Mesenteric fat pad (tissue), 1 donor: Measurements from ENCODE around the gene ATG12. TPM values are rescaled to one million over a fixed set of nuclear protein-coding genes. Genes with fewer than 3 reads are reported as not detected.

Experiments used
- DNase-seq: peaks from one replicate; pipeline ENCODE4 v3.0.0-alpha.2; 2020; ENCODE audit warnings: low spot score
- total RNA-seq: library from RNA; stranded (reverse); fragmentation: NEBNext Ultra II Directional; extraction: Animal tissue kit (Norgen Biotek cat#: 25700); gene quantifications from one replicate; pipeline ENCODE4 v1.2.1, GENCODE V29; 2021
- donor health status: DM: yes; HTN: yes; CAD: no.

Gene ATG12
- total RNA-seq, 1 donor from 2014 or later = 48.8 TPM

DNA sequence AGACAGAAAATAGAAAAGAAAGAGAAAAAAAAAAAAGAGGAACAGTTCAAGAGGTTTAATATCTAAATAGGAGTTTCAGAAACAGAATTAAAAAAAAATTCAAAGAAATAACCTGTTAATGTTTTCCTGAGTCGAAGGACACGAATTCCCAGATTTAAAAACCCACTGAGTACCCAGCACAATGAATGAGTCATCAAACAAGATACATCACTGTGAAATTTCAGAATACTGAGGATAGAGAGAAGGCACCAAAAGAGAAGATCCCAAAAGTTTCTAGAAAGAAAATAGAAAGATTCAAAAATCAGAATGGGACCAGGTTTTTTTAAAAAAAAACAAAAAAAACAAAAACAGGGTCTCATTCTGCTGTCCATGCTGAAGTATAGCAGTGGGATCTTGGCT, 33.7 kb downstream of the ATG12 start:
- DNase-seq = no peak

DNA sequence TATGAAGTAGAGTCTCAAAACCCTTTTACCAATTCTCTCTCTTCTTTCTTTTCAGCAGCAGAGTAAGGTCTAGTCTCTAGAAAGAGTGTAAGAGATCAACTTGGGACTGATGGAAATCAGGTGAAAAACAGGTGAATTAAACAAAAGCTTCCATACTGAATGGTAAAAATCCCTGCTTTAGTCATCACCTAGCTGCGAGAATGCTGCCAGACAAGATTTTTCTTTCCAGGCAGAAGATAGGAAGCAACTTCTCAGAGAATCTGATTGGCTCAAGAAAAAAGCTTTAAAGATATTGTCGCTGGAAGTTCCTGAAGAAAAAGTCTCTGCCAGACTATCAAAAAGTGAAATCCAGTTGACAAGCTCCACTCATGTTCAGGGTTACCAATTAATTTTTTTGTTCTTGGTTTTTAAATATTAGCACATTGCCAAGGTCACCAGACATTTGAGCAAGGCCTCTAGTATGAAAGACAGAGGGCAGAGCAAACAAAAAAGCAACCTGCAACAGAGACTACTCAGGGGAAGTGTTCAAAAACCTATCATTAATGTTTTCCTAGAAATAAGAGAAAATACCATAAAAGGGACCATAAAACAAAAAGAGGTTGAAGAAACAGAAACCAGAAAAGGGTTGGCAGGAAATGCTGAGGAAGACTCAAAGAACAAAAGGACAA, 34.2 kb downstream of the ATG12 start:
- DNase-seq = no peak

DNA sequence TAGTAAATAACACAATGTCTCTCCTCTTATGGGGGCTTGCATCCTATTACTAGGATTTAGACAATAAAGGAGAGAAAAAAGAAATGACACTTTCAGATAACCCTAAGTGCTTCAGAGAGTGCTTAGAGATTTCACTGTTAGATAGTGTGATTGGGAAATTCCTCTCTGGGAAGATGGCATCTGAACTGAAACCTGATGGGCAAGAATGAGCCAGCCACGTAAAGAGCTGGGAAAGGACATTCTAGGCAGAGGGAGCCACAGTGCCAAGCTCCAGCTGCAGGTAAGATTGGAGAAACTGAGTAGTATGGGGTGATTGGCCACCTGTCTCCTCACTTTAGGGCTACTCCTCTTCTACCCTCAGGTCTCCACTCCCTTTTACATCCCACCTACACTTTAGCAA, 39.4 kb downstream of the ATG12 start:
- DNase-seq = no peak

DNA sequence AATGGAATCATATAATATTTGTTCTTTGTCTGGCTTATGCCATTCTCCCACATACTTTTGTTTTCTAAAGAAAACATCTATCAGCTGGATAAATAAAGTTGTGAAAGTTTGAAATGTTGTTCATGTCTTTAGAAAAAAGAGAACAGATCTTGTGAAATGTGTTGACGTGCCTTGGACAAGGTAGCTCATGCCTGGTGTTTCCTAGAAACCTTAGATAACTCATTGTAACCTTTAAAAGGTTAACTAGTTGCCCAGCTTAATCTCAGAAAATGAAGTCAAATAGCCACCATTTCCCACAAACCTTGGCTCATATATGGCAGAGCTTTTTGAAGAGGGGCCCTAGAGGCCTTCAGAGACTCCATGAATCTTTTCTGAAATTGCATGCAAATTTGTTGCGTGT, 40.2 kb downstream of the ATG12 start:
- no peak for DNase-seq

DNA sequence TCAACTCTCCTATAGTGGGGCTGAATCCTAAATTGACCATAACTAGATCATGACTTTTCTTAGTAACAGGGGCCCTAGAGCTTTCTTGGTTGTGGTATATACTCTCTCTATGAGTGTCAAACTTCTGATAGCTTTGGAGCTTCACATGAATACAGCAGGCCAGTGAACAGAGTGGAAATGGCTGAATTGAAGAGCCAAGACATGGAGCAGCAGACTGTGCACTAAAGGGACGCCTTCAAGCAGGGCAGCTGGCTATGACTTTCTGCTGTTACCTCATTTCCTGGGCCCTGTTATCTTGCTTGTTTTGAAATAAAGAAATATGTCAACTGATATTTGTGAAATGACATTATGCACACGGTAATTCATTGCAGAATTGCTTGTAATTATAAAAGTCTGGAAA, 41.3 kb downstream of the ATG12 start:
- DNase-seq = no peak

DNA sequence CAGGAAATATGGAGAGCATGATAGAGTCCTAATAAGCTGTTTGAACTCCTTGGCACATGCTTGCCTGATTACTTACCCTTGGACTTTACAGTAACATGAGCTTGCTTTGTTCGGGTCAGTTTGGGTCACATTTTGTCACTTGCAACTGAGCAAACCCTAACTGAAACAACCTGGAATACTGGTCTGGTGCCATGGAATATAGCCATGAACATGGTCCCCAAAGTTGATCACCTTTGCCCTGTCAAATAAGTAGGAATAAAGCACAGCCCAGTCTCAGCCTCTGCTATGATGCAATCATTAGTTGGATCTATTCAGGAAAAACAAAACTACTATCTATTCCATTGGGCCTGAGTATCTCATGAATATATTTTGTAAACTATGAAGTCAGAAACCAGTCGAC, 43.1 kb downstream of the ATG12 start:
- no peak for DNase-seq

DNA sequence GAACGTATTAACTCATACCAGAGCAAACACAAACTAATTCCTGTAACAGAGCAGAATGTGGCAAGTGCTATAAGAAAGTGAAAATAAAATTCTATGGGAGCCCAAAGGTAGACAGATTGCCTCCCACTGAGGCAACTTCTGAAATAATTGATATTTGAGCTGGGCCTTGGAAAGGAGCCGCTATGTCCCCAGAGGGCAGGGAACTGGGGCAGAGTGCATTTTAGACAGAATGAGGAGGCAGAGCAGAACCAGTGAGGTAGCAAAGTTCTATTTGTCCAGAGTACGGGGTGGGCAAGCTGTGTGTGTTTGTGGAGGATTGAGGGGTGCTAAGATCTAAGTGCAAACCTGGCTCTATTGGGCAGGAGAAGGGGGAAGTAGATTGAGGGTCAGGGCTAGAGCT, 44.7 kb downstream of the ATG12 start:
- DNase-seq = no peak

DNA sequence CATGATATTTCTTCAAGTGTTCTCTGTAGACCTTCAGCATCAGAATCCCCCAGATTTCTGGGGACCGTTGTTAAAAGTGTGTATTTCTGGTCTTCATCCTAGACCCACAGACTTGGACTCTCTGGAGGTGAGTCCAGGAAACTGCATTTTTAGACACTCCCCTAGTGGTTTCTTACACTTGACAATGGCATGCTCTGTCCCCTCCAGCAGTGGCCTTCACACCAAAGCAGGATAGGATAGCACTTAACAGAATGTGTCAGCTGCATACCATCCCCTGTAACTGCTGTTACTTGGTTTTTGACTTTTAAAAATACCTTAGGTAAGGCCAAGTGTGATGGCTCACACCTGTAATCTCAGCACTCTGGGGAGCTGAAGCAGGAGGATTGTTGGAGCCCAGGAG, 45.7 kb downstream of the ATG12 start:
- no peak for DNase-seq

DNA sequence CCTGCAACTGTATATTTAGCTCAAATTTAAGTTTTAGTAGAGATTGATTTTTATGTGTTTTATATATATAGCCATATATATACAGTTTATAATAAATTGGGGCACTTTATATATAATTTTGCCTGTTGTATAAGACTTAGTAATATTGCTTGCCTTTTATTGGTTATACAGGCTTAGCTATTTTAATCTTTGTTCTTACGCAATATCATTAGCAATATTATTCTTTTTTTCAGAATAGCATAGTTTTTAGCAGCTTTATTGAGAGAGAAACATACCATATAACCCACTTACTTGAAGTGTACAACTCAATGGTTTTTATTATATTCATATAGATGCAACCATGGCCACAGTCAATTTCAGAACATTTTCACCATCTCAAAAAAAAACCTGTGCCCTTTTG, 52.9 kb downstream of the ATG12 start:
- no peak for DNase-seq

DNA sequence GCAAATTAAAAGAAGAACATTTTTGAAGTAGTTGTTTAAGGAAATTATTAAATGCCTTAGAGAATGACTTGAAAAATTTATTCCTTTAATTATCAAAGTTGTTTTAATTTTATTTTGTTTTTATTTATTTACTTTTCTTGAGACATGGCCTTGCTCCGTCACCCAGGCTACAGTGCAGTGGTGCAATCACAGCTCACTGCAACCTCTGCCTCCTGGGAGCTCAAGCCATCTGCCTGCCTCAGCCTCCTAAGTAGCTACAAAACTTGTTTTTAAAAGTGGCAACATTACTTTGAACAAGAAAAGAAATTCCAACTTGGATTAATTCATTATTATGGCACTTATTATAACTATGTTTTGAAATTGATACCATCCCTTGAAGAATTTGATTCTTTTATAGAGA, 53.9 kb downstream of the ATG12 start:
- DNase-seq = no peak

DNA sequence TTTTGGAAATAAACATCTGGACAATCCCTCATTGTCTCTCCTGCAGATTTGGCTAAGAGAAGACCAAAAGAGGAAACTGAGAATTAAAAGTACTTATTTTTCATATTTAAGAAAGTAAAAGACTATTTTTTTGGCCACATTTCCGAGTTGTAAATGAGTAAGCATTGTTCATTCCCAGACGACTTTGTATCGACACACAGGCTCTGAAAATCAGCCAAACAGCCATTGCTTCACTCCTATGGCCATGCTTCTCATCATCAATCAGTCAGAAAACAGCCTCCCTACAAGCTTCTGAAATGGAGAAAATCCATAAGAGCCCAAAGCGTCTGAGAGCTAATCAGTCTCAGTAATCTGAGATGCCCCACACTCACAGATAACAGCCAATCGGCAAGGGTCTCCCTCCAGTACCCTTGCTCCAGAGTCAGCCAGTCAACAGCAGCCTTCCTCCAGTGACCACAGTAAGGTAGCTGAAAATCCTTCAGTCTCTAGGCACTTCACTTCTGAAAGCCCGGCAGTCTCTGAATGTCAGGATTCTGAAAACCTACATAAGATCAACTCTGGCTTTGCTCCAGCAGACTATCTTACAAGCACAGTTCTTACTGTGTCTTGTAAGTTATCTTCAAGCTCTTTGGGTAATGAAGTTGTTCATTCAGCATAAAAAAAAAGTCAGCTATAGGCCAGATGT, 55.8 kb downstream of the ATG12 start:
- no peak for DNase-seq

DNA sequence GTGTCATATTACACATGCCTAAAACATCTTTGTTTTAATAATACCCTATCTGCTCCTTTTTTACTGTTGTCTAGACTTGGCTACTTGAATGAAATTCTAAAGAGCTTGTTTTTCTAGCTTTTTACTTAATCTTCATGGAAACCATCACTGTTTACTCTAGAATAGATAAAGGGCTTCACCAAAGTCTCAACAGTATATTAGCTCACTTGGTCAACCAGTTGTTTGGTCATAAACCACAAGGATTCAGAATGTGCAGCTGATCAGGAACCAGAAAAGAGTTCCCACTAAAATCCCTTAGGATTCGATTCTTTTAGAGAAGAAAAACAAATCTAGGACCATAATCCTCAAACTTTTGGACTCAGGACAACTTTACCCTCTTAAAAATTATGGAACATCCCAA, 62.9 kb downstream of the ATG12 start:
- DNase-seq = no peak

Other genes starting within 250 kb of the ATG12 start
- 6.3 TPM for gene TICAM2, start 239.1 kb downstream of the ATG12 start, total RNA-seq
- 82.8 TPM for gene TMED7, start 215.5 kb downstream of the ATG12 start, total RNA-seq
- 60.8 TPM for gene CDO1, start 24.9 kb downstream of the ATG12 start, total RNA-seq
- 107 TPM for gene AP3S1, start 370 bp upstream of the ATG12 start, total RNA-seq
- gene LVRN, start 120.9 kb upstream of the ATG12 start, total RNA-seq = 15.9 TPM
- gene ARL14EPL, start 190.9 kb upstream of the ATG12 start, total RNA-seq = not detected
- gene COMMD10, start 243.5 kb upstream of the ATG12 start, total RNA-seq = 33.2 TPM